Measurements from ENCODE around the gene MRGPRX3.
"Not testable (repeated sequence)": the region's sequence is repeated elsewhere in the genome, so short reads cannot be mapped to it uniquely, and the experiment has no call there.

MRGPRX3 gene

GRCh38 chr11:18132341-18132740, at the start of gene MRGPRX3:
MRGPRX3 (plus strand) TSS chr11:18132571; CDS start chr11:18137203, 4,632 bp downstream.
- DNase-seq (ENCODE audit: low read depth in 2 of 2, low spot score in 1 of 2) = no peak

GRCh38 chr11:18088366-18088765, 44.0 kb upstream of the MRGPRX3 start:
- DNase-seq (ENCODE audit: low read depth in 2 of 2, low spot score in 1 of 2) = no peak

- no peak for DNase-seq (ENCODE audit: low read depth in 2 of 2, low spot score in 1 of 2)
Observed at GRCh38 chr11:18088966-18089365, 43.4 kb upstream of the MRGPRX3 start.

- no peak for DNase-seq (ENCODE audit: low read depth in 2 of 2, low spot score in 1 of 2)
Observed at GRCh38 chr11:18091731-18092130, 40.6 kb upstream of the MRGPRX3 start.

GRCh38 chr11:18093959-18094358, 38.4 kb upstream of the MRGPRX3 start:
- DNase-seq (ENCODE audit: low read depth in 2 of 2, low spot score in 1 of 2) = no peak

- DNase-seq (ENCODE audit: low read depth in 2 of 2, low spot score in 1 of 2) = no peak
Observed at GRCh38 chr11:18100926-18101656, 31.3 kb upstream of the MRGPRX3 start.

GRCh38 chr11:18105086-18105801, 27.1 kb upstream of the MRGPRX3 start:
- DNase-seq (ENCODE audit: low read depth in 2 of 2, low spot score in 1 of 2) = no peak

- DNase-seq (ENCODE audit: low read depth in 2 of 2, low spot score in 1 of 2) = peak; percentile 79 to 88
Observed at GRCh38 chr11:18105802-18106574, 26.4 kb upstream of the MRGPRX3 start, which contains the start of gene SAAL1. SAAL1 (minus strand) TSS chr11:18106082; CDS start chr11:18106041, 41 bp downstream.

GRCh38 chr11:18106688-18107087, 25.7 kb upstream of the MRGPRX3 start:
- DNase-seq (ENCODE audit: low read depth in 2 of 2, low spot score in 1 of 2) = no peak

GRCh38 chr11:18108254-18108653, 24.1 kb upstream of the MRGPRX3 start:
- no peak for DNase-seq (ENCODE audit: low read depth in 2 of 2, low spot score in 1 of 2)

GRCh38 chr11:18111005-18111404, 21.4 kb upstream of the MRGPRX3 start:
- DNase-seq (ENCODE audit: low read depth in 2 of 2, low spot score in 1 of 2) = no peak

GRCh38 chr11:18115360-18116127, 16.8 kb upstream of the MRGPRX3 start:
- DNase-seq (ENCODE audit: low read depth in 2 of 2, low spot score in 1 of 2) = peak; percentile 16 to 27

GRCh38 chr11:18121331-18121828, 11.0 kb upstream of the MRGPRX3 start:
- DNase-seq (ENCODE audit: low read depth in 2 of 2, low spot score in 1 of 2) = not testable (repeated sequence)

GRCh38 chr11:18131115-18131514, 1.3 kb upstream of the MRGPRX3 start:
- not testable (repeated sequence) for DNase-seq (ENCODE audit: low read depth in 2 of 2, low spot score in 1 of 2)

- DNase-seq (ENCODE audit: low read depth in 2 of 2, low spot score in 1 of 2) = no peak
Observed at GRCh38 chr11:18135308-18135707, 2.9 kb downstream of the MRGPRX3 start.

- DNase-seq (ENCODE audit: low read depth in 2 of 2, low spot score in 1 of 2) = no peak
Observed at GRCh38 chr11:18137186-18137800, 4.9 kb downstream of the MRGPRX3 start.

GRCh38 chr11:18140145-18140544, 7.8 kb downstream of the MRGPRX3 start:
- DNase-seq (ENCODE audit: low read depth in 2 of 2, low spot score in 1 of 2) = no peak

- no peak for DNase-seq (ENCODE audit: low read depth in 2 of 2, low spot score in 1 of 2)
Observed at GRCh38 chr11:18144243-18144642, 11.9 kb downstream of the MRGPRX3 start.

GRCh38 chr11:18145025-18145424, 12.7 kb downstream of the MRGPRX3 start:
- DNase-seq (ENCODE audit: low read depth in 2 of 2, low spot score in 1 of 2) = no peak

- no peak for DNase-seq (ENCODE audit: low read depth in 2 of 2, low spot score in 1 of 2)
Observed at GRCh38 chr11:18145837-18146236, 13.5 kb downstream of the MRGPRX3 start.

Measured in stimulated activated CD8-positive, alpha-beta memory T cell treated with anti-CD3 and anti-CD28 coated beads, Interleukin-4, amount 100 ng/mL, for 4 hours (primary cell).